ENCODE data around the gene PHRF1.

GRCh38 chr11:618856-619627, 42.8 kb downstream of the PHRF1 start:
- TF ChIP-seq CTCF (conservative IDR thresholded peaks at IDR 0.05; ENCODE audit: low read depth, low read length) (no peak), POLR2A (IDR thresholded peaks at IDR 0.05; ENCODE audit: low read depth, low read length) (no peak)

All from IMR-90 (cell line).